GM12891 (cell line): Measurements from ENCODE around the gene MCU.

Source experiments
- PAX5 ChIP-seq: IDR thresholded peaks from 2 replicates; pipeline ENCODE4 v1.6.1; 2011; ENCODE audit warnings: low read length, moderate library complexity, mild to moderate bottlenecking; ENCODE audit not compliant: insufficient read depth, severe bottlenecking
- POLR2A ChIP-seq: IDR thresholded peaks from 2 replicates; pipeline ENCODE4 v1.6.1; 2011; ENCODE audit warnings: low read depth, low read length, control low read depth
- POLR2AphosphoS5 ChIP-seq: IDR thresholded peaks from 2 replicates; pipeline ENCODE4 v1.6.1; 2011; ENCODE audit warnings: low read depth, low read length, control low read depth
- POU2F2 ChIP-seq: IDR thresholded peaks from 2 replicates; pipeline ENCODE4 v1.6.1; 2011; ENCODE audit warnings: low read depth, mild to moderate bottlenecking, control low read depth, low read length, moderate library complexity
- SPI1 ChIP-seq: IDR thresholded peaks from 2 replicates; pipeline ENCODE4 v1.6.1; 2011; ENCODE audit warnings: low read depth, low read length, control low read depth
- TAF1 ChIP-seq: IDR thresholded peaks from 2 replicates; pipeline ENCODE4 v1.6.1; 2011; ENCODE audit warnings: low read depth, low read length, control low read depth

- no peak for TF ChIP-seq POLR2A
- no peak for TF ChIP-seq TAF1
- no peak for TF ChIP-seq POLR2AphosphoS5
- TF ChIP-seq SPI1 = no peak
- TF ChIP-seq PAX5 = no peak
- TF ChIP-seq POU2F2 = no peak
Observed at GRCh38 chr10:72757732-72758131, 65.8 kb downstream of the MCU start.
